GM19193 (cell line): ENCODE results near the gene FCN2.

Experiments
- POLR2A ChIP-seq: IDR thresholded peaks from 4 replicates; pipeline ENCODE4 v1.6.1; 2011; ENCODE audit not compliant: insufficient read depth, insufficient read length; ENCODE audit errors: extremely low read depth

Gene FCN2

DNA sequence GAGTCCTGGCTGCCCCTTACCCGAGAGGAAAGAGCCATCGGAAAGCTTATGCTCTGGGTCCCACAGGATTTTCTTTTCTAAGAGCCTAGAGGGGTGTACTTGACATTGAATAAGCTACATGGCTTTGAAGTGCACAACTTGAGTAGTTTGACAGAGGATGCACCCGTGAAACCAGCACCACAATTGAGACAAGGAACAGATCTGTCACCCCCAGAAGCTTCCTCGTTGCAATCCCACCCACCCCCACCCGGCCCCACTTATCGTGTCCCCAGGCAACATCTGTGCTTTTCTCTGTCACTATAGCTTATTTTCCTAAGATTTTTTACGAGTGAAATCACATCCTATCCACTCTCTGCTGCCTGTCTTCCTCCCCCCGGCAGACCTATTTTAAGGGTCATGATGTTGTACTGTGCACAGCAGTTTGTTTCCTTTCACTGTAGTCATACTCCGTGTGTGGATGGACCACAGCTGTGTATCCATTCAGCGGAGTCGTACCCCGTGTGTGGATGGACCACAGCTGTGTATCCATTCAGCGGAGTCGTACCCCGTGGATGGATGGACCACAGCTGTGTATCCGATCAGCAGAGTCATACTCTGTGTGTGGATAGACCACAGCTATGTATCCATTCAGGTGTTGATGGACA, 8.8 kb upstream of the FCN2 start:
- TF ChIP-seq POLR2A = no peak

DNA sequence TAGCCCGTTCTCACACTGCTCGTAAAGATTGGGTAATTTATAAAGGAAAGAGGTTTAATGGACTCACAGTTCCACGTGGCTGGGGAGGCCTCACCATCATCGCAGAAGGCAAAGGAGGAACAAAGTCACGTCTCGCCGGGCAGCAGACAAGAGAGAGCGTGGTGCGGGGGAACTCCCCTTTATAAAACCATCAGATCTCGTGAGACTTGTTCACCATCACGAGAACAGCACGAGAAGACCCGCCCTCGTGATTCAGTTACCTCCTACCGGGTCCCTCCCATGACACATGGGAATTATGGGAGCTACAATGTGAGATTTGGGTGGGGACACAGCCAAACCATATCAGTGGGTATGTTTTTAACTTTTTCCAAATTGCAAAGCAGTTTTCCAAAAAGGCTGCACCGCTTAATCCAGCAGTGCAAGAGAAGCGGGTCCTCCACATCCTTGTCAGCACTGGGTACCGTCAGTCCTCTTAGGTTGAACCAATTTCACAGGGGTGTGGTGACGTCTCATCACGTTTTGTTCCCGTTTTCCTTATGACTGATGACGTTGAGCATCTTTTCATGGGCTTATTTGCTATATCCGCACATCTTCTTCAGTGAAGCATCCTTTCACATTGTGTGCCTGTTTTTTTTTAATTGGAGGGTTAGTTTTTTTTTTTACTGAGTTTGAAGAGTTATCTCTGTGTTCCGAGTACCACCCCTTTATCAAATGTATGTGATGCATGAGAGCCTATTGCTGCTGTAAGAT, 8.0 kb upstream of the FCN2 start:
- no peak for TF ChIP-seq POLR2A

DNA sequence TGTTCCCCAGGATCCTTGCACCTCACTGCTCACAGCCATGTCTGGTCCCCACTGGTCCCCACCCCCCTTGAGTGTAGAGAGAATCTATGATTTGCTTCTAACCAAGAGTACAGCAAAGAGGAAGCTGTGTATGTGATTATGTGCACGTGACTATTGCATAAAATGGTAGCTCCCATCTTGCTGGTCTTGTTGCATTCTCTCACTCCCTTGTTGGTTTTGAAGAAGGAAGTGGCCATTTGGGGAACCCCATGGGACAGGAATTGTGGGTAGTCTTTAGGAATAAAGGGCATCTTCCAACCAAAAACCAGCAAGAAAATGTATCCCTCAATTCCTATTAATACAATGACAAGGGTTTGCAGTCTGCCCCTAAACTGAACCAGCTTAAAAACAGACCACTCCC, 5.2 kb upstream of the FCN2 start:
- TF ChIP-seq POLR2A = no peak

DNA sequence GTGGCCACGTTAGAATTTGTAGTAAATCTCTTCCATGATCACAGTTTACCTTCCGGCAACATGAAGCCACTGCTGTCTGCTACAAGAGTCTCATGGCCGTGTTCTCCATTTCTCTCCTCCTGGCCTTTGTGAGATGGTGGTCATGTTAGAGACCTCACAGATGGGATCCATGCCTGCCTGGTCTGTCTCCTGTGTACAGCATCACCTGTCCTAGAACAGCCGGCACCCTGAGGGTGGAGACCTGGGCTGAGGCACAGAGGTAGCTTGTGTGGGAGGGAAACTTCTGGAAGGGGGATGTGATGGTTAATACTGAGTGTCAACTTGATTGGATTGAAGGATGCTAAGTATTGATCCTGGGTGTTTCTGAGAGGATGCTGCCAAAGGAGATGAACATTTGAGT, 3.1 kb upstream of the FCN2 start:
- no peak for TF ChIP-seq POLR2A

DNA sequence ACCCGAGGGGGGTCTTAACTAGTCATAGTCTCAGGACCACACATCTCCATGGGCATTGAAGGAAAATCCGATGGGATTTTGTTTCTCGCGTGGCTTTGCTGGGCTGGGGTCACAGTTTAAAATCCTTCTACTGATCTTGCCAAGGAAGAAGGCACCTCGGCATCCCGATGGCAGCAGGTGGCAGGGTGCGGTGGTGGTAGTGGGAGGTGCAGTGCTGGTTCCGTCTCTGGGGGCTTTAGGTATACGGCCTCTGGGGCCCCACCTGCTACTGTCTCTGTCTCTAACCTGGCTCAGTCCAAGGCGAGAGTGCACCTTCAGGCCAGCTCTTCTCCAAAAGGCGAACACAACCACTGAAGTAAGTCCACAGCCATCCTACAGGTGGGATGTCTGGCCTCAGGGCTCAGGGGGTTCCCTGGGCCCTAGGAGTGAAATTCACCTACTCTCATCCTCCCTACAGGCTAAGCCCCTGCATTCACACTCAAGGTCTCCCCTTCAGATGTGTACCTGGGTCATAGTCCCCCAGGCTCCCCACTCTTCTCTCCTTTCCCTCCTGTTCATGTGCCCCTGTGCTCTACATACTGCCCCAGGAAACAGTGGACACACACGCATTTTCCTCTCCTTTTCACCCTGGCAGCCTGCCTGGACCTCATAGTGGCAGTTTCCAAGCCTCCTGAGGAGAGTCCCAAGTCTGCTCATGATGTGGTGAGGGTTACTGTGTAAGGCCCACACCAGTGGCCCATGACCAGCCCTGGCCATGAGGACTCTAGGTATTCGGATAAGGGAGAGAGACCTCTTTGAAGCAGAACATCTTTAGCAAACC, 736 bp upstream of the FCN2 start:
- no peak for TF ChIP-seq POLR2A

DNA sequence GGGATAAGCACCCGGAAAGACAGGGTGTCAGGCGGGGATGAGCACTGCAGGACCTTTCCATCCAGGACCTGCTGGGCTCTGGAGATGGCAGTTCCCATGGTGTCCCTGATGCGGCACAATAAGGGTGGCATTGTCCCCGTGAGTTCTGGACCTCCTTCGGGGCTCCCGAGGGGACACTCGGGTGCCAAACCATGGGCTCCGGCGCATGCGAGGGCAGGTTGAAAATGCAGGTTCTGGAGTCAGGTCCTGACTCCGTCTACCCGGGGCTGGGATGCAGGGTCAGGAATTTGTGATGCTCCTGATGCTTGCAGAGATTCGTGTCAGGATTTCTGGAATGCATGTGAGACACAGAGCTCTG, 682 bp downstream of the FCN2 start:
- TF ChIP-seq POLR2A = no peak

DNA sequence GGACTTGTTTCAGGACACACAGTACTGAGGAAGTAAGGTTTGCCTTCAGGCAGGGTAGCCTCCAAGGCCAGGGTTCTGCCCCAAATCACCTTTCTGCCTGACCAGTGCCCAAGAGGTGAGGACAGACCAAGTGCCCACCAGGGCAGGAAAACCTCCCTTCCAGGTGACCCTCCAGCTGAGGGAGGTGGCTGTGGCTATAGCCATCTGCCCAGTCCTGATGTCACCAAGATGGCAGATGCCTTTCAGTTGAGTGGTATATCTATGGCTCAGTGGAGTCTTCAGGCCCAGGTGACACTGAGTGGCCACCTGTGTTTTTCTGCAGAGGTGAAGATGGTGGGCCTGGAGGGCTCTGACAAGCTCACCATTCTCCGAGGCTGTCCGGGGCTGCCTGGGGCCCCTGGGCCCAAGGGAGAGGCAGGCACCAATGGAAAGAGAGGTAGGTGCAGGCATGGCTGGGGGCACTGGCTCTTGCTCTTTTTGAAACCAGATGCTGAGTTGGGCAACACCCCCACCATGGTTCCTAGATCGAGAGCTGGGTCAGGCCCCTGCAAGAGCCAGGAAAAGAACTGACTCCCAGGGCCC, 1.7 kb downstream of the FCN2 start:
- TF ChIP-seq POLR2A = no peak

DNA sequence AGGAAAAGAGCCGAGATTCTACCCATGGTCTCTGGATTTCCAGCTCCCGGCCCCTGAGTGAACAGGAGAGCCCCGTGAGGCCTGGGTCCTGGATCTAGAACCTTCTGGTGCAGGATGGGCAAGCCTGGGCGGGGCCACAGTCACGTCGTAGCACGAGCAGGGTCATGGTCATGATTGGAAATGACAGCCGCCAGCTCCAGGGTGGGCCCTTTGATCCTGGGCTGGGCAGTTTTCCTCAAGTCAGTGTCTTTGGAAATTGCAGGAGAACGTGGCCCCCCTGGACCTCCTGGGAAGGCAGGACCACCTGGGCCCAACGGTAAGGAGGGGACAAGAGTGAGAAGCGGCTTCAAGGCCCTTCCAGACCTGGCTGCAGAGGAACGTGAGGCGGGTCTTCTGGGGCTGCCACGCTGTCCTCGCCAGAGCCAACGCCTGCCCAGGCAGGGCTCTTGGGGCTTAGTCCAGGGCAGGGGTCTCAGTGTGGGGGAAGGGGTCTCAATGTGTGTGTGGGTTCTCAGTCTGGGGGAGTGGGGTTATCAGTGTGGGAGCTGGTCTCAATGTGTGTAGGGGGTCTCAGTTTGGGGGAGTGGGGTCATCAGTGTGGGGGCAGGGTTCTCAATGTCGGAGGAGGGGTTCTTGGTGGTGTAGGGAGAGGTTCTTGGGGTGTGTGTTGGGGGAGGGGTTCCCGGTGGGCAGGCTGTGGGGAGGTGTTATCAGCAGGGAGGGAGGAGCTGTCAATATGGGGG, 2.6 kb downstream of the FCN2 start:
- no peak for TF ChIP-seq POLR2A

DNA sequence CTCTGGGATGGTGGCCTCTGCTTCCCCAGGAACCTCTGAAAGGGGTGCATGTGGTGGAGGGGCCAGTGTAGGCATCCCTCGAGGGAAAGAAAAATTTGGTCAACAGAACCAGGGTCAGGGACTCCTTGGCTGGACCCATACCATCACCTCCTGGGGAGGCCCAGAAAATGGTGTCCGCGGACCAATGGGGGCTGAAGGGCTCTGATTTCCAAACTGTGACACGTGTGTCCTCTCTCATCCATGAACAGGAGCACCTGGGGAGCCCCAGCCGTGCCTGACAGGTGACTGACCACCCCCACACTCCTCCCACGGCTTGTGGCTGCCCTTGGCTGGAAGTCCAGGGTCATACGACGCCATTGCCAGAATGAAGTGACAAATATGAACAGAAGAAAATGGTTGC, 3.9 kb downstream of the FCN2 start:
- no peak for TF ChIP-seq POLR2A

DNA sequence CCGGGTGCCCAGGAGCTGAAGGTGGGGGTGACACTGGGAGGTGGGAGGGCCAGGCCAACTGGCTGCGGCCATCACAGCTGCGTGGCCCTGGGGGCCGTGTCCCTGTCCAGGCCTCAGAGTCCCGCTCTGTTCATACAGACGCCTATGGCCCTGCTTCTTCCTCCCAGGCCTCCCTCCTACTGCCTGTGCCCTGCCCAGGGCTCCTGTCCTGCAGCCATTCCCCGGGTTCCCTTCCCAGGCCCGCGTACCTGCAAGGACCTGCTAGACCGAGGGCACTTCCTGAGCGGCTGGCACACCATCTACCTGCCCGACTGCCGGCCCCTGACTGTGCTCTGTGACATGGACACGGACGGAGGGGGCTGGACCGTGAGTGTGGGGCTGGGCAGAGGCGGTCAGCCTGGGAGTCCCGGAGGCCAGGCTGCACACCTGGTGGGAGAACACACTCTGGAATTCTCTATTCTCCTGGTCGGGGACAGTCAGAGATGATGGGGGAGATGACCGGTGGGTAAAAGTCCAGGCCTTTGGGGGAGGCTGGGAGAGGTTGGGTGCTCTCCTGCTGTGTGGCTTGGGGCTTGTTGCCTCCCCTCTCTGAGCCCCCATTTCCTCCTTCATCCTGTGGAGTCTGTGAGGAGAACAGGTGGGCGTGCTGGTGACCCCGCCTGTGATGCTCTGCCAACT, 4.5 kb downstream of the FCN2 start:
- no peak for TF ChIP-seq POLR2A

DNA sequence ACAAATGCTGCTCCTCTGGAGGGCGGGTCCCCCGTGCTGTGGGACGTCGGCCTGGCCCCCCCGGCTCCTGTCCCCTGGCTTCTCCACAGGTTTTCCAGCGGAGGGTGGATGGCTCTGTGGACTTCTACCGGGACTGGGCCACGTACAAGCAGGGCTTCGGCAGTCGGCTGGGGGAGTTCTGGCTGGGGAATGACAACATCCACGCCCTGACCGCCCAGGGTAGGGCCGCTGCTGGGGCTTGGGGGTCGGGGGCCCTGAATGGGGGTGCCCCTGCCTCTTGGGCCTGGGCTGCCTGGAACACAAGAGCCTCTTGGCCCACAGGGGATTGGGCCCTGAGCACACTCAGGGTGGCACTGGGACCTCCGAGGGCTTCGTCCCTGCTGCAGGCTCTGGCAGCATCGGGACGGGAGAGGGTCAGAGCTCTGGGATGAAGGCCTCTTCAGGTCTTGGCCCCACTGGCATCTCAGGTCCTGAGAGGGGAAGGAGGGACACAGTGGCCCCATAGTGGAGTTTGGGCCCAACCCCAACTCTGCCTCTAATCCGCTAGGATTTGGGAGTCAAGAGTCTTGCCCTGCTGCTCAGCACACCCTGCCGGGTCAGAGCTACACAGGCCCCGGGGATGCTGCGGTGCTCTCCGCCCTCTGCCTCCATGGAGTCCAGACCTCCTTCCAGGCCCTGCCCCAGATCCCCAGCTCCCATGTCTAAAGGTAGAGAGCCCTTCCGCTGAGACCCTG, 5.2 kb downstream of the FCN2 start:
- no peak for TF ChIP-seq POLR2A

DNA sequence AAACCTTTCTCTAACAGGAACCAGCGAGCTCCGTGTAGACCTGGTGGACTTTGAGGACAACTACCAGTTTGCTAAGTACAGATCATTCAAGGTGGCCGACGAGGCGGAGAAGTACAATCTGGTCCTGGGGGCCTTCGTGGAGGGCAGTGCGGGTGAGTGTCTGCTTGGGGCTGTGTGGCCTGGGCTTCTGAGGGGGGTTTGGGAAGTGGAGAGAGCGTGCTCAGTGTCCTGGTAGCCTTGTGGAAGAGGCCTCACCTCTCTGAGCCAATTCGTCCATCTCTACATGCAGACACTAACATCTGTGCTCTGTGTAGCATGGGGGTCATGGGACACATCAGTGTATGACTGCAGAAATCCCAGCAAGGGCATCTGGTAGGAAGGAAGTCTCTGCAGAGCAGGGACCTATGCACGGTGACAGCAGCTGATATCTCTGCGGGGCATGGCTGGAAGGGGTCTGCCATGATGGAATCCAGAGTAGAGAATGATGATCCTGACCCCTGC, 5.9 kb downstream of the FCN2 start:
- no peak for TF ChIP-seq POLR2A

DNA sequence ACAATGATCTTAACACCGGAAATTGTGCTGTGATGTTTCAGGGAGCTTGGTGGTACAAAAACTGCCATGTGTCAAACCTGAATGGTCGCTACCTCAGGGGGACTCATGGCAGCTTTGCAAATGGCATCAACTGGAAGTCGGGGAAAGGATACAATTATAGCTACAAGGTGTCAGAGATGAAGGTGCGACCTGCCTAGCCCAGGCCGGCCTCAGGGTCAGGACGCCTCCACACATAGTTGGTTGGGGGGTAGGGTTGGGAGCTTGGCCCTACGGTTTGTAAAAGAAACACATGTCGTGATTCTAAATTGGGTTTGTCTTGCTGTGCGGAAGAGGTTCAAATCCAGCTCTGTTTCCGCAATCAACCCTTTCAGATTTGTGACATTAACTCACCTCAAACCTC, 6.6 kb downstream of the FCN2 start:
- TF ChIP-seq POLR2A = no peak
